NCI-H1048 (cell line): Measurements from ENCODE around the gene GLRX.
"Not testable (repeated sequence)": the region's sequence is repeated elsewhere in the genome, so short reads cannot be mapped to it uniquely, and the experiment has no call there.

Experiments
- DNase-seq: peaks from one replicate; lab custom pipeline; 2025; lab: John Stamatoyannopoulos, UW

Gene GLRX

DNA sequence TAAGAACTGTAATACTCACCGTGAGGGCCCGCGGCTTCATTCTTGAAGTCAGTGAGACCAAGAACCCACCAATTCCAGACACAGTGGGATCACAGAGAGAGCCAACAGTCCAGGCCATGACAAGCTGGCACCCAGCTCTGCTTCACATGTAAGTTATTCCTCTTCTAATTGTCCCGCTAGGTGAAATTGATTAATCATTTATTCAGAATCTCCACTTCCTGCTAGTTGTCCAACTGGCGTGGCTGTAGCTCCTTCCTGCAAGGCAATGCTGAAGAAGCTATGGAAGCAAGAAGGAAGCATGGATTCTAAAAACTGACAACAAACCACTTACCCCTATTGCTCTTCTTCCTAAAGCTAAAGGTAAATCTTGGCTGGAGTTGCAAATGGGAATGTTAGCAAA lies 30.0 kb upstream of the GLRX start:
- no peak for DNase-seq

DNA sequence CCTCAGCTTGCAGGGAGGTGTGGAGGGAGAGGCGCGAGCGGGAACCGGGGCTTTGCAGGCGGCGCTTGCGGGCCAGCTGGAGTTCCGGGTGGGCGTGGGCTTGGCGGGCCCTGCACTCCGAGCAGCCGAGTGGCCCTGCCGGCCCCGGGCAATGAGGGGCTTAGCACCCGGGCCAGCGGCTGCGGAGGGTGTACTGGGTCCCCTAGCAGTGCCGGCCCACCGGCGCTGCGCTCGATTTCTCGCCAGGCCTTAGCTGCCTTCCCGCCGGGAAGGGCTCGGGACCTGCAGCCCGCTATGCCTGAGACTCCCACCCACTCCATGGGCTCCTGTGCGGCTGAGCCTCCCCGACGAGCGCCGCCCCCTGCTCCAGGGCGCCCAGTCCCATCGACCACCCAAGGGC lies 28.6 kb upstream of the GLRX start:
- DNase-seq = not testable (repeated sequence)

DNA sequence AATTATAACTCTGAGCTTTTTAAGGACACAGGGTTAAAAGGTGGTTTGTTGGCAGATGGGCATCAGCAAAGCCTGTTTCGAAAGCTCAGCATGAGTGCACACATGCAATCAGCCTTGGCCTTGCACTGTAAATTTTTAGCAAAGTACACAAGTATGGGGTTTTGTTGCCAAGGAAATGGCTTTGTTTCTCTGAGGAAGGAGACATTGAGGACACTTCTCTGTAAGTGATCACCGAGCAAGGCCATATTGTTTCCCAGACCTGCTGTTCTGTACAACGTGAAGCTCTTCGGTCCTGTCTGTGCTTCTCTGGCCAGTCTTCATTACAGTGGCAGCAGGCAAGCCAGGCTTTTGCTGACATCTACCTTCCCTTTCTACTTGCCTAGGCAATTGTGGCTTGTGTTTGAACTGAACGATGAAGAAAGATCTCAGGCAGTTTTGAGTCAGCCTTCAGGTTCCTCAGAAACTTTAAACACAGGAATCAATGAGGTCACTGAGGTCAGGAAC lies 27.9 kb upstream of the GLRX start:
- DNase-seq = no peak

- no peak for DNase-seq
Measured at GRCh38 chr5:95848701-95849100, 26.2 kb upstream of the GLRX start.

GRCh38 chr5:95847261-95847592 lies 24.7 kb upstream of the GLRX start:
- no peak for DNase-seq

DNA sequence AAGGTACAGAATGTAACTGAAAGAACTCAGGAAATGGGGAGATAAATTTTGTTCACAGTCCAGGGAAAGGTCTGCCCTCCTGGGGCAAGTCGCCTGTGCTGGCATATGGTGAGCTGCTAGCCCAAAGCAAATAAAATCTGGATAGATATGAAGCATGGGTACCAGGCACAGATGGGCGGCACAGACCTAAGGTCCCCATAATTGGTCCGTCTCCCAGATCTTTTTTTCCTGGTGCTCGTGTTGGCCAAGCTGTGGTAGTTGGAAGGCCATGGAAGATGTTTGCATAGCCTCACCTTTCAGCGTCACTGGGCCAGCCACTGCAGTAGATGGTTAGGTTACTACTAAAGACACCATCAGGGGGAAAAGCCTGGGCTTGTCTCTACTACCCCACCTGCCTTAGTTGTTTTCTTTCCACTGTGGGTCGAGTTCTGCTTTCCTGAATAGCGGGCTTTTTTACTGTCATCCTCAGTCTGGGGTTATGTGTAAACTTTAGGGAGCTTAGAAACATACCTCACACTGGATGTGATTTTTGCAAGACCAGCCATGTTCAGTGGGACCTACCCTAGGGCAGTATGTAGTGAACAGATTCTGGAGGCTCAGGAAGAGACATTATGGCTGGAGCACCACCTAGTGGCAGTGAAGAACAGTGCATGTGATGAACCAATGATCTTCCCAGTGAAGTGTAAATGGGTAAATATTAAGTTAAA lies 24.2 kb upstream of the GLRX start:
- DNase-seq = peak; percentile 34

GRCh38 chr5:95845391-95845790 lies 22.9 kb upstream of the GLRX start:
- DNase-seq = no peak

DNA sequence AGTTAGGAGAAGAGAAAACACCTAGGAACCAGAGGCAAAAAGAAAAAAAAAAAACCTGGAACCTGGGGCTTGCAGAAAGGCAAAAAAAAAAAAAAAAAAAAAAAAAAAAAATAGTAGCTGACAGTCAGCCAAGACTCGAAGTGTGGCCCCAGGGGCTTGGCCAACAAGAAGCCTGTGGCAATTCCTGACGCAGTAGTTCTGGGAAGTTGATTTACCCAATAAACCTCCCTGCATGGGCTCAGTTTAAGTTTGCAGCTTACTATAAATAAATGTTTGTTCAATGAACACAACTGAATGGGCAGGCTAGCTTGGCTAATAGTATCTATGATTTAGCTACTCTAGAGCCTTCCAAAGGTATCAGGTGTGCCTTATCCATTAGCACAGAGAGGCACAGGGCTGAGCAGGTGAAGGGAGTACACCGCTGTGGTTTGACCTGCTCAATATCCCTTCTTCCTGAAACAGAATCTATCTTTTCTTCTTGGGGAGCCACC lies 21.3 kb upstream of the GLRX start:
- no peak for DNase-seq

DNA sequence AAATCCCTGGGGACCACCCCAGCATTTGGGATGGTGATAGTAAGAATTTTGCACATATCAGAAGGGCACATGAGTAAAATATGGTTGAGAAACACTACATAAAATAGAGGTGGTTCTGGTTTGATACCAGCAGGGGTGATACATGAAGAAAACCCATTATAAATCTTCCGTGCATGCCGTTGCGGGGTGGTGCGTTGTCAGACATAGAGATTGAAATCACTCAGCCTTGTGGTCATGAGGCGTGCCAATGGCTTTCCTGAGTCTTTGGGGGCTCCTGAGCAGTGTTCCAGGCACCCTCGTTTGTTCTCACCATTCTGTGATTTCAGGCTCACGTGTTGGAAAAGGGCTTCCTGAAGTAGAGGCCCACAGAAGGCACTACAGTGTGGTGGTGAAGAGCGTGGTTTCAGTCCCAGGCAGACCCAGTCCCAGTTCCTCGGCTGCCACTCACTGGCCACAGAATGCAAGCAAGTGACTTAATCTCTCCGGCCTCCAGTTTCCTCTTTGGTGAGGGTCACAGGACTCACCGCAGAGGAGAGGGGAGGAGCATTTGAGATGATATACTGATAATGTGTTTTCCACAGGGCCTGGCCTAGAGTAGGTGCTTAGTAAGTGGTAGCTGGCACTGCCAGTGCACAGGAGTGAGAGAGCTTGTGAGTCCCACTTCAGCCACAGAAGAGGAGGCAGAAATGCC lies 20.5 kb upstream of the GLRX start:
- DNase-seq = no peak

GRCh38 chr5:95841914-95842812 lies 19.6 kb upstream of the GLRX start:
- no peak for DNase-seq

DNA sequence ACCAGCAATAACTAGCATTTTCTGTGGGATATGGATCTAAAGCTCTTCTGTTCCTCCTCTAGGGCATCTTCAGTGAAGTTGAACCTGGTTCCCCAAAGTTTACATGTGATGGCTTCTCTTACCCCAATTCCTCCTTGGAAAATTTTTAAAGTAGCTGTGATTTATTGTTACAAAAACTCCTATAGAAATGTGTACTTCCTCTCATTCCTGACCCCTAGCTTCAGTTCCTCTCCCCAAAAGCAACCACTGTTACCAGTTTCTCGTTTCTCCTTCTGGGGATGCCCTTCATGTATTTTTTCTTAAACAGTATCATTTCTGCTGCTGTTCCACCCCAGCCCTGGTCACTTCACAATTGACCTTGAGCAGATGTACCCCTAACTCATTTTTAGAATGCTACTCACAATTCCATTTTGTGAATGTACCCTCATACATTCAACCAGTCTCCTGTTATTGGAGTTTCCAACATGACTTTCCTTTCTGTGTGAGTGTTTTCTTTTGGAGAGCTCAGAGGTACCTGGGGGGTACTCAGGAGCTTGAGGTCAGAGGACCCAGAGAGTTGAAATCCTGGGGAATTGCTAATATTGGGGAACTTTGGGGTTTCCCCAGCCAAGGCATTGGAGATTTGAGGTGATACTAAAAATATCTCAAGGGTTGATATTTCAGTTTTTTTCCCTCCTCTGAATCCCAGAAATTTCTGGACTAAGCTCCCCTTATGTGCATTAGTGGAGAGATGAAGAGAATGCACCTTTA lies 18.6 kb upstream of the GLRX start:
- DNase-seq = no peak

DNA sequence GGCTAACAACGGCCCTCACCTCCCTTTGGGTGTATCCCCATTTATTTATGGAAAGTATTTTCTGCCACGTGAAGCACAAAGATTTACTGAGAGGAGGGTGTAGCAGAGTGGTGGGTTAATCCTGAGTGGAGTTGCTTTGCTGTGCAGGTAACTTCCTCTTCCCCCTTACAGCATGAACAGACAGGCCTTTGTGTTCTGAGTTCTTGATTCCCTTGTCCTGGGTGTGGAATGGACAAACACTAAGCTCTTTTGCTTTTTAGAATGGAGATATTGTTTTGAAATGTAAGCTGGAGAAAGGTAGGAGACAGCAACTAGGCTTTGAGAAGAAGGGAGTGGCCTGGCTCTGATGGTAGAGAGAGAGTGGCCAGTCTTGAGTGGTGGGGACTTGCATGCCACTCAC lies 17.1 kb upstream of the GLRX start:
- no peak for DNase-seq

DNA sequence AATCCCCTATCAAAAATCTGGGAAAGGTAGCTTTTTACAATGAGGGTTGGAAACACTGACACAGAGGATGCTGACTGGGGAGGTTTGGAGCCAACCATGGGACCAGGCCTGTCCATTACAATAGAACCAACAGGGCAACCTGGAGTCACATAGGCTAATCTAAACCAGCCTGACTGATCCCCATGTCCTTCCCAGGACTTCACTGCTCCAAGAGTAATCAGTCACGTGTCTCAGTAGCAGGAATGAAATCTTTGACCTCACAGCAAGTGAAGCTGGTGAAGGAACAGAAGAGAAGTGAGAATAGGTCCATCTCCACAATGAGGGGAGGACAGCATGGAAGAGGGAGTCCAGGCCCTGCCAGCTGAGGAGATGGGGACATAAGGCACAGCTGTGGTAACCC lies 16.0 kb upstream of the GLRX start:
- DNase-seq = no peak

DNA sequence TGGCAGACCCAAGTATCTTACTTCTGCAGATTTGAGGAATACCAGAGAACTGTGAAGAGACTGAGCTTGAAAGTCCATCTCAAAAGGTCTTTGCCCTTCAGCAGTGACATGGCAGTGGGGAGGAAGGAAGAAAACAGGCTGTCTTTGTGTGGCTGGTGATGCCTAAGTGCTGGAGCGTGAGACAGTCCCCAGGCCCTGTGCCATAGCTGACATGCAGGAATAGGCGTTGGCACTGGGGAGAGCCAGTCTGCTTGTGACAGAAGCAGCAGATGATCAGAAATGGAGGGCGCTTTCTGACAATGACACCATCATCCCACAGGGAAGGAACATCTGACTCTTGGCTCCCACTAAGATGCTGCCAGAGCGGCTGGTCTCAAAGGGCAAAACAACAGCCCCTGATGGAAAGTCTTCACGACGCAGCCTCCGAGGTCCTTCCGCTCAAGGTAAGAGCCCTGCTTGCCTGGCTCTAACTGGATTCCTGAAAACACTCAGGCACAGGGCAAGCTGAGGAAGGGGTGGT lies 15.5 kb upstream of the GLRX start:
- DNase-seq = no peak

- no peak for DNase-seq
Measured at GRCh38 chr5:95837492-95837891, 15.0 kb upstream of the GLRX start.

DNA sequence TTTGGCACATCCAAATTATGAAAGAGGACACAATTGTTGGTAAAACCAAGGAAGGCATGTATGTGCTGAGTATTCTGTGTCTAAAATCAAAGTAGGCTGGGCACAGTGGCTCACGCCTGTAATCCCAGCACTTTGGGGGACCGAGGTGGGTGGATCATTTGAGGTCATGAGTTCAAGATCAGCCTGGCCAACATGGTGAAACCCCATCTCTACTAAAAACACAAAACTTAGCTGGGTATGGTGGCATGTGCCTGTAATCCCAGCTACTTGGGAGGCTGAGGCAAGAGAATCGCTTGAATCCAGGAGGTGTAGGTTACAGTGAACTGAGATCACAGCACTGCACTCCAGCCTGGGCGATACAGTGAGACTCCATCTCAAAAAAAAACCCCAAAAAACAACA lies 14.4 kb upstream of the GLRX start:
- not testable (repeated sequence) for DNase-seq

DNA sequence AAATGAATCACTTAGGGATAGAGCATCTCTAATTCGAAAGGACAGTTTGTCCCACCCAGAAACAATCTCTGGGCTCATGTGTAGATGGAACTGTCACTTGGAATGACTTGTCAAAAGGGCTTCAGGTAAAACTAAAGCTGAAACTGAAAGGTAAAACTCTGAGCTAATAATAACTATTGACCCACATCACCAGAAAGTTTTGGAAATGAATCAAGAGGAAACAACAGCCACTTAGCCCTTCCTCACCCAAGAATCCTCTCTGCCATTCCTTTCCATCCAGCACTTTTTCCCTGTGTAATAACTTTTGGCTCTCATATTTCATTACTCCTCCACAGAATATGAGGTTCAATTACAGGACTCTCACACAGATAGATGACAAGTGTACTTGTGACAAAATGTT lies 14.0 kb upstream of the GLRX start:
- DNase-seq = no peak

- no peak for DNase-seq
Measured at GRCh38 chr5:95835682-95836385, 13.3 kb upstream of the GLRX start.

DNA sequence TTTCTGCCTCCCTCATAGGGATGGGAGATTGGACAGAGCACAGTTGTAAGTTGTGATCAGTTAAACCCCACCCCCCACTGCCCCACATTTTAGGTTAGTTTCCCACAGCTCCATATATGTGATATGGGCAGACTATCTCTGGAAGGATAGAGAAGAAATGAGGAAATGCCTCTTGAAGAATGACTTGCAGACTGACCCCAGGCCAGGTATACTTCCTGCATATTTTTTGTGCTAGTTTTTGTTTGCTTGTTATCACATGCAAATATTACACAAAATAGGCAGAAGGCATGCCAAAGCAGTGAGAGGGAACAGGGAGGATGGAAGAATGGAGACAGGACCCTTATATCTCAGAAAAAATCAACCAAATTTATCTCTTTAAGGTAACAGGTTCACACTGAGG lies 10.1 kb upstream of the GLRX start:
- no peak for DNase-seq

DNA sequence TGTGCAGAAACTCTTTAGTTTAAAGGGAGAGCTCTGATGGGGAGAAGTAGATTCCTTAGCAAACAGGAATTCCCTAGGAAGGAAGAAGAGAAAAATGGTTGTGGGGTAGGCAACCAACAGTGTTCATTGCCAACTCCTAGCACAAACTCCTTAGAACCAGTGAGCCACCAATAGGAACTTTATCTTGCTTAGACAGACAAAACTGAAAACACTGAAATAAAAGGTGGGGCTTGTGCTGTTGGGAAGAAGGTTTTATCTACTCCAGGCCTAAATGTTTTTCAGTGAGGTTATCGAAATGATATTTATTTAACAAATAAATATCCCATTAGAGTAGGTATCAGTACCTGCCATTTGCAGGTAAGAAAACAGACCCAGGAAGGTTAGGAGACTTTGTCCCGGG lies 7.7 kb upstream of the GLRX start:
- DNase-seq = no peak

DNA sequence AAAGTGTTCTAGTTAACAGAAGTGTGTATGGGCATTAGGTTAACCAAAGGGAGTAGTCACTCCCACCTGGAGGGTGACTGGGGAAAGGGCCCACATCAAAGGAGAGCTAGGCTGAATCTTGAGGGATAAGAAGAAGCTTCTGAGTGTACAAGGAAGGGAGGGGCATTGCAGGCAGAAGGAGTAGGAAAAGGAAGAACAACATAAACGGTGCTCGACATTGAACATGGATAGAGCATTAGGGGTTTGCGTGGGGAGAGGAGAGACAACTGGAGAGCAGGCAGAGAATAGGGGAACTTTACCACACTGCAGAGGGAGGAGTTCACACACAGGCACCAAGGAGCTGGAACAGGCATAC lies 5.3 kb upstream of the GLRX start:
- DNase-seq = no peak
